OCI-M2 (cell line): Measurements from ENCODE around the gene VSTM2B.

Experiments used
- DNase-seq: peaks from one replicate; lab custom pipeline; 2025; ENCODE audit not compliant: unreplicated experiment; lab: John Stamatoyannopoulos, UW

Gene VSTM2B

DNA sequence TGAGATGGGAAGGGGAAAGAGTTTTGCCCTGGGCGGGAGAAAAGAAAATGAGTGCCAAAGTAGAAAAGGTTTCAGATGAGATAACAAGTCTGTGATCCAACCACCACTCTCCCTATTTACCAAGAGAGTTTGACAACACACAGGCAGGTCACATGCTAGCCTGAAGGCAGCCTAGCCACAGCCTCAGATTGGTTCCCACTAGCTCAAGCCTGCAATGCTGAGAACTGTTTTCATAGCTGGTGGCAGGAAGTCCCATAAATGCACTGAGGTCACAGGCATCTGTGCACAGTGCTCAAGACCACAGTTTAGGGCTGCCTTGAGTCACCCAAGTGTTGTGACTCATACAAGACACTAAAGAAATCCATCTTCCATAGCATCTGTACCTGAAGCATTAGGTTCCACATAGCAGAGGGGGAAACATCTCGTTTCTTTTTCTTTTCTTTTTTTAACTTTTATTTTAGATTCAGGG, 61.8 kb downstream of the VSTM2B start:
- no peak for DNase-seq

DNA sequence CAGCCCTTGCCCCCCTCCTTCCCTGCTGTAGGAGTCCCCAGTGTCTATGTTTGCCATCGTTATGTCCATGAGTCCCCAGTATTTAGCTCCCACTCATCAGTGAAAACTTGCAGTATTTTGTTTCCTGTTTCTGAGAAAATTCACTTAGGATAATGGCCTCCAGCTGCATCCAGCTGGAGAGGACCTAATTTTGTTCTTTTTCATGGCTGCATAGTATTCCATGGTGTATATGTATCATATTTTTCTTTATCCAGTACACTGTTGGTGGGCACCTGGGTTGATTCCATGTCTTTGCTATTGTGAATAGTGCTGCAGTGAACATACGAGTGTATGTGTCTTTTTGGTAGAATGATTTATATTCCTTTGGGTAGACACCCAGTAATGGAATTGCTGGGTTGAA, 62.3 kb downstream of the VSTM2B start:
- DNase-seq: no peak

- DNase-seq: no peak
Measured at GRCh38 chr19:29590278-29590677, 64.5 kb downstream of the VSTM2B start.

DNA sequence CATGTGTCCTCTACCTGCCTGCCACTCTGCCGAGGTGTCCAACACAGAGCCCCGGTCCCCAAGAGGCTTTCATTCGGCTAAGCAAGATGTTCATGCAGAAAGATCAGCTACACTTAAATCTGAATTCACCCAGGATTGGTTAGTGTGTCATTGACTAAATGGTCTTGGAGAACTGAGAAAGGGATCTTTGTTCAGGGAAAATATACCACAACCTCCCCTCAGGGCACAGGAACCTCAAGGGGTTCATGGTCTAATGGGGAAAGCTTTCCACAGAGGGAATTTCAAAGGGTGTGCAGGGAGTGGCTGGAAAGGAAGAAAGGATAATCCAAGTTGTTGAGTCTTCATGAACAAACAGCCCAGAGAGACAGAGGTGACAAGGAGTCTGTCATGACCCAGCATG, 65.9 kb downstream of the VSTM2B start:
- no peak for DNase-seq

- DNase-seq: no peak
Measured at GRCh38 chr19:29593869-29594268, 68.1 kb downstream of the VSTM2B start.

GRCh38 chr19:29596080-29596727, 70.4 kb downstream of the VSTM2B start:
- no peak for DNase-seq

- DNase-seq: peak; percentile 86
Measured at GRCh38 chr19:29596885-29597525, 71.2 kb downstream of the VSTM2B start.

- DNase-seq: no peak
Measured at GRCh38 chr19:29598036-29598435, 72.2 kb downstream of the VSTM2B start.

GRCh38 chr19:29598496-29598895, 72.7 kb downstream of the VSTM2B start:
- DNase-seq: no peak

GRCh38 chr19:29603308-29603707, 77.5 kb downstream of the VSTM2B start:
- DNase-seq: no peak

DNA sequence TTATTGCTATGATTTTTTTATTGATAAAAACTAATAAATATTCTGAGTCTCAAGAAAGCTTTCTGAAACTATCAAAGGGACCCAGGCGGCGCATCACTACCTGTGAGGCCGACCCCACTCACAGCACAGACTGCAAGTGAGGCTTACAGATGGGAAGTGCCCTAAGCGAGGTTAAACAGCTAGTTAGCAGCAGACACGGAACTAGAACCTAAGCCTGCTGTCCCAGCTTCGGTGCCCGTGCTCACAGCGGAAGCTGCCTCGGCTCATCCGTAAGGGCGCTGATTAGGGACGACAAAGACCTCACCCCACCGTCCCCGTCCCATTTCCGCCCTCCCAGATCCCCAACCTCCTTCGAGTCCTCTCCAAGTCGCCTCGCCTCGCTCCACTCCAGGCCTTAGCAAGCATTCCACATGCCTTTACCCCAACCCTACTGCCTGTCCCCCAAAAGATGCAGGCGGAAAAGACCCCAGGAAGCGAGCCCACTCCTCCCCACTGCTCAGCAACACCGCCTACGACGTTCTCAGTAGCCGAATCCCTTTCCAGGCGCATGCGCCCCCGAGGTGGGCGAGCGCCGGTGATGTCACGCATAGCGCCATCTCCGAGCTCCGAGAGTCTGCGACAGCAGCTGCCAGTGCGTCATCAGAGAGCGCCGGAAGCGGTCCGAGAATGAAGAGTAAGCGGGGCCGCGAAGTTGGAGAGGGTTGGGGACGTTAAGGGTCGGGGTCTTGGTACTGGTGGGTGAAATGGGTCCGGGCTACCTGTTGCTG, 80.0 kb downstream of the VSTM2B start, which contains the start of gene POP4:
Gene POP4 (plus strand): TSS at position 631 of the 767 bp plus-strand sequence. CDS start 36 bp downstream, at position 667.
- peak; percentile 100 for DNase-seq

GRCh38 chr19:29606420-29606747, 80.6 kb downstream of the VSTM2B start:
- no peak for DNase-seq

DNA sequence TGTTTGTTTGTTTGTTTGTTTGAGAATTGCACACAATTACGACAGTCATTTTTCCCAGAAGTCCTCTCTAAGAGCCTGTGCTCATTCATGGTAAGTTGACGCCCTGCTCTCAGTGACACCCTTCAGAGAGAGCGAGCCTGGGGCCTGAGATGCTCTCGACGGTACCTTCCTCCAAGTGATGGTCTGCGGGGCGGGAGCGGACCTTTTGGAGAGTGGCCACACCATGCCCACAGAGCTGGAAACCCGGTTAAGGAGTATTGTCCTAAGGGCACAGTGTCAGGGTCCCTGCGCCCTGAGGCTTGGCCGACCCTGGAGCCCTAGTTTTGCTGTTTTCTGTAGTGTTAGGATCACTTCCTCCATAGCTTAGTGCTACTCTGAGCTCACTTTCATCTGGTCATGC, 83.8 kb downstream of the VSTM2B start:
- DNase-seq: no peak

- no peak for DNase-seq
Measured at GRCh38 chr19:29610213-29610573, 84.4 kb downstream of the VSTM2B start.

- peak; percentile 95 for DNase-seq
Measured at GRCh38 chr19:29610574-29611271, 84.9 kb downstream of the VSTM2B start.

GRCh38 chr19:29612121-29612520, 86.3 kb downstream of the VSTM2B start:
- DNase-seq: no peak

DNA sequence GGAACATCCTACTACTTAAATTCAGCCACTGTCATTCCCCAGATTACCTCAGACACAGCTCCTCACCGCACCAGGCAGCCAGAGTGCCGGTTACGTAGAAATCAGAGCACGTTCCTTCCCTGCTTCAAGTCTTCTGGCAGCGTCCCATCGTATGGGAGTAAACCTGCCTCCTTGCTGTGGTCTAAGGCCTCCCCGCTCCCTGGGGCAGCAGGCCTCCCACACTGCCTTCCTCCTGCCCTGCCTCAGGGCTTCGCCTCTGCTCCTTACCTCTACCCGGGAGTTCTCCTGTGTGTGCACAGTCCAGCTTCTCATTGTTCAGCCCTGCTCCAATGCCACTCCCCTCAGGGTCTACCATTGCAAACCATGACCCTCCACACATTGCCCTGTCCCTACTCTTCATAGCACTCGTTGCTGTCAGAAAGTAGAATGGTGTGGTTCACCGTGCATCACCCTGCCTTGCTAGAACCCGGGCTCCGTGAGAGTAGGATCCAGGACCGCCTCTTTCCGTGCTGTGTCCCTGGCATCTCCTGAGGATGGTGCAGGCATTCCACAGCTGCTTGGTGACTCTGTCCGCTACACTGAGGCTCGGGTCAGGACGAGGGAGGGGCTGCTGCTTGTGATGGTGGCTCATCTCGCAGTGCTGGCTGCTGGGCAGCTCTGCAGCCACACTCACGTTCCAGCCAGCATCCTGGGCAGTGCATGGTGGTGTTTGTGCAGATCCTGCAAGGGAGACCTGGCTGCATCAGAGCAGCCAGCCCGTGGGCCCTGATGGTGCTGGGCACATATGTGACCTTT, 87.2 kb downstream of the VSTM2B start:
- DNase-seq: no peak

DNA sequence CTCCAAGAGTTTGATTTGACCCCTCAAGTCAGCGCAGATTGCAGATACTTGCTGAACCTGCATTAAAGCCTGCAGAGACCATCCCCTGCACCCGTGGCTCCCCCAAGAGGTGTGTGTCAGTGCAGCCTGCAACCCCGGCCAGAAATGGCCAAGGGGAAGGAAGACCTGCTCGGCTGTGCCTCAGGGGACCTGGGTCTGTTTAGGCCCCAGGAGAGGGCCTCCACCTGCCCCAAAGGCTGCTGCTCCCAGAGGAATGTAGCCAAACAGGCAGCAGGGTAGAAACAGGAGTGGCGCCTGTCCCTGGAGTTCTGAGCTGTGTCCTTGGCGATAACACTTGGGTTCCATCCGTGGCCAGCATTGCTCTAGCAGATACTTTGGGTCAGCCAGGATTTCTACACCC, 88.3 kb downstream of the VSTM2B start:
- DNase-seq: no peak
